KMS-11 (cell line): ENCODE measurements around the gene FOXC2.

Experiments
- H2AFZ ChIP-seq: fragments of 200-600 bp; sonication (generic); 2 replicates; pipeline ENCODE4 v1.6.1; 2016; ENCODE audit warnings: antibody characterized with exemption, mixed run types, low read depth
- H3K27ac ChIP-seq: fragments of 200-600 bp; sonication (generic); 2 replicates; pipeline ENCODE4 v1.6.1; 2016; ENCODE audit warnings: mild to moderate bottlenecking, mixed run types
- H3K27me3 ChIP-seq: fragments of 200-600 bp; sonication (generic); 2 replicates; pipeline ENCODE4 v1.6.1; 2017; ENCODE audit warnings: mild to moderate bottlenecking, low read depth, mixed run types, moderate library complexity; ENCODE audit not compliant: insufficient read depth
- H3K36me3 ChIP-seq: fragments of 200-600 bp; sonication (generic); 2 replicates; pipeline ENCODE4 v1.6.1; 2017; ENCODE audit warnings: mild to moderate bottlenecking, mixed run types; ENCODE audit not compliant: insufficient read depth
- H3K4me1 ChIP-seq: fragments of 200-600 bp; sonication (generic); 2 replicates; pipeline ENCODE4 v1.6.1; 2016; ENCODE audit warnings: mild to moderate bottlenecking, low read depth, mixed run types; ENCODE audit not compliant: poor library complexity, severe bottlenecking
- H3K4me2 ChIP-seq: fragments of 200-600 bp; sonication (generic); 2 replicates; pipeline ENCODE4 v1.7.0; 2016; ENCODE audit warnings: mild to moderate bottlenecking, mixed run types
- H3K4me3 ChIP-seq: fragments of 200-600 bp; sonication (generic); IDR thresholded peaks from 2 replicates; pipeline ENCODE4 v1.6.1; 2017; ENCODE audit warnings: low read depth, low read length, mixed read lengths; ENCODE audit not compliant: insufficient read depth
- H3K79me2 ChIP-seq: fragments of 200-600 bp; sonication (generic); 2 replicates; pipeline ENCODE4 v1.6.1; 2016; ENCODE audit warnings: low read depth, mixed run types; ENCODE audit not compliant: insufficient read depth
- H3K9ac ChIP-seq: fragments of 200-600 bp; sonication (generic); 2 replicates; pipeline ENCODE4 v1.6.1; 2016; ENCODE audit warnings: mild to moderate bottlenecking, mixed run types
- H4K20me1 ChIP-seq: fragments of 200-600 bp; sonication (generic); 2 replicates; pipeline ENCODE4 v1.6.1; 2016; ENCODE audit warnings: mild to moderate bottlenecking, mixed run types; ENCODE audit not compliant: insufficient read depth
- TF ChIP-seq, protein P1 (sequence below): fragments of 200-600 bp; sonication (generic); conservative IDR thresholded peaks from 2 replicates; pipeline ENCODE4 v1.6.1; 2017; ENCODE audit warnings: low read depth, mild to moderate bottlenecking, antibody characterized with exemption, low read length, moderate library complexity, mixed read lengths

Gene FOXC2

DNA sequence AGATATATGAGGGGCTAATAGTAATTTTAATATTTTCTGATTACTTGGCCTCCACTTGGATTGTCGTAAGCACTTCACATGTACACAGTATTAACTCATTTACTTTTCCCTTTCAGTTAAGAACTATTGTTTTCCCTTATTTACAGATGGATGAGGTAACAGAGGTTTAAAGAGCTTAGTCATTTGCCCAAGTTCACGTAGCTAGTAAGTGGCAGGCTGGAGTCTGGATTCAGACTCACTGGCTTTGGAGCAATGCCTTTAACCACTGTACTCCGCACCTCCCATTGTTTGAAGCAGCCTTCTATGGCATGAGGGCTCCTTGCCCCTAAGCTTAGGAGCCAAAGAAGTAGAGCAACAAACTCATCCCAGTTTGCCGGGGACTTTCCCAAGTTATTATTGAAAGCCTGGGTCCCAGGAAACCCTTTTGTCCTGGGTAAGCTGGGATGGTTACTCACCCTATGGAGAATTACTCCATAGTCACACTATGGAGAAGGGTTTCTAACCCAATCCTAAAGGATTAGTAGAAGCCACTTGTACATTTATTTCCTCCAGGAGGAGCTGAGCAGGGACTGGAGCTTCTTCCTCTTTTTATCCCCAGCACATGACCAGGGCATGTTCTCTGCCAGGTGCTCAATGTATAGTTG lies 24.0 kb downstream of the FOXC2 start:
- Histone ChIP-seq H3K36me3 (no peaks in the 10 kb centered on the region), H3K4me3 (no peak overlapping the region), H4K20me1 (no peaks in the 10 kb centered on the region), H3K4me2 (no peak overlapping the region), H3K27ac (no peak overlapping the region), H3K27me3 (peaks cover 30% of the 10 kb centered on the region), H3K79me2 (no peaks in the 10 kb centered on the region), H3K4me1 (no peaks in the 10 kb centered on the region), H3K9ac (no peak overlapping the region), H2AFZ (no peak overlapping the region)
- TF ChIP-seq, protein P1, sequence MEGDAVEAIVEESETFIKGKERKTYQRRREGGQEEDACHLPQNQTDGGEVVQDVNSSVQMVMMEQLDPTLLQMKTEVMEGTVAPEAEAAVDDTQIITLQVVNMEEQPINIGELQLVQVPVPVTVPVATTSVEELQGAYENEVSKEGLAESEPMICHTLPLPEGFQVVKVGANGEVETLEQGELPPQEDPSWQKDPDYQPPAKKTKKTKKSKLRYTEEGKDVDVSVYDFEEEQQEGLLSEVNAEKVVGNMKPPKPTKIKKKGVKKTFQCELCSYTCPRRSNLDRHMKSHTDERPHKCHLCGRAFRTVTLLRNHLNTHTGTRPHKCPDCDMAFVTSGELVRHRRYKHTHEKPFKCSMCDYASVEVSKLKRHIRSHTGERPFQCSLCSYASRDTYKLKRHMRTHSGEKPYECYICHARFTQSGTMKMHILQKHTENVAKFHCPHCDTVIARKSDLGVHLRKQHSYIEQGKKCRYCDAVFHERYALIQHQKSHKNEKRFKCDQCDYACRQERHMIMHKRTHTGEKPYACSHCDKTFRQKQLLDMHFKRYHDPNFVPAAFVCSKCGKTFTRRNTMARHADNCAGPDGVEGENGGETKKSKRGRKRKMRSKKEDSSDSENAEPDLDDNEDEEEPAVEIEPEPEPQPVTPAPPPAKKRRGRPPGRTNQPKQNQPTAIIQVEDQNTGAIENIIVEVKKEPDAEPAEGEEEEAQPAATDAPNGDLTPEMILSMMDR = no peak

DNA sequence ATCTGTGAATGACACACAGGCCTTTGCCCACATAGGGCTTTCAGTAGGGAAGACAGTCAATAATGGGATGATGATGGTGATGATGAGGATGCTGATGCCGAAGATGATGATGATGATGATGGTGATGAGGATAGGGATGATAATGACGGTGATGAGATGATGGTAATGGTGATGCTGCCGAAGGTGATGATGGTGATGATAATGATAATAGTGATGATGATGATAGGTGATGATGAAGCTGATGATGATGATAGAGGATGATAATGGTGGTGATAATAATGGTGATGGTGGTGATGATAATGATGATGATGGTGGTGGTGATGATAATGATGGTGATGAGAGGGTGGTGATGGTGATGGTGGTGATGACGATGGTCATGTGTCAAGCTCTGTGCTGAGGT lies 24.6 kb downstream of the FOXC2 start:
- Histone ChIP-seq H4K20me1 (no peaks in the 10 kb centered on the region), H3K27ac (no peak overlapping the region), H3K27me3 (peaks cover 32% of the 10 kb centered on the region), H3K4me3 (no peak overlapping the region), H3K79me2 (no peaks in the 10 kb centered on the region), H3K9ac (no peak overlapping the region), H3K36me3 (no peaks in the 10 kb centered on the region), H3K4me1 (no peaks in the 10 kb centered on the region), H2AFZ (no peak overlapping the region), H3K4me2 (no peak overlapping the region)
- TF ChIP-seq, protein P1 = no peak

DNA sequence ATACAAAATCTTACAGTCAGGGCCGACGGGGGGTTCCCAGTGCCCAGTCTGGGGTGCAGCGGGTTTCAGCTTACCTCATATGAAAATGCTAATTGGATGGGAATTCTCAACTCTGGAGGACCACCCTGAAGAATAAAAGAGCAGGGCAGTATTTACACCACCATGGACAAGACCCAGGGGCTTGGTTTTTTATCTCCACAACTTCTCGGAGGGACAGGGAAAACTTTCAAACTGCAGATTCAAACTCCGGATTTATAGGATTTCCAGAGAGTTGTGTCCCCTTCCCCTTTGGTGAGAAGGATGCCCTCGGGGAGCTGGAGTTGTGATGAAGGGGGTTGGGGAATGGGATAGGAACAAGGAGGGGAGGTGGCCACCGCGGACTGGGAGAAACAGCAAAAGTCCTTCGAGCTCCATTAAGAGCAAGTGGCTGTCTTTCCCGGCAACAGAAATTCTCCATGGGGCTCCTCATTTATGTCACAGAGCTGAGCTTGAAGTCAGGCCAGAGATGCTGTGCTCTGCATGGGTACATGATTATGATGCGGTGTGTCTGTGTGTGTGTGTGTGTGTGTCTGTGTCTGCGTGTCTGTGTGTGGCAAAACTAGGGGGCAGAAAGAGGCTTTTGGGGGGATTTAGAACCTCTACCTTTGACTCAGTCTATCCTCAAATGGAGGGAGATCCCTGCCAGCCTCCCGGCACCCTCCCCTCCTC lies 27.4 kb downstream of the FOXC2 start:
- Histone ChIP-seq H3K27ac (no peak overlapping the region), H3K9ac (no peak overlapping the region), H2AFZ (no peak overlapping the region), H3K36me3 (no peaks in the 10 kb centered on the region), H4K20me1 (no peaks in the 10 kb centered on the region), H3K4me3 (no peak overlapping the region), H3K4me1 (no peaks in the 10 kb centered on the region), H3K4me2 (no peak overlapping the region), H3K79me2 (no peaks in the 10 kb centered on the region), H3K27me3 (peaks cover 32% of the 10 kb centered on the region)
- TF ChIP-seq, protein P1 = no peak

DNA sequence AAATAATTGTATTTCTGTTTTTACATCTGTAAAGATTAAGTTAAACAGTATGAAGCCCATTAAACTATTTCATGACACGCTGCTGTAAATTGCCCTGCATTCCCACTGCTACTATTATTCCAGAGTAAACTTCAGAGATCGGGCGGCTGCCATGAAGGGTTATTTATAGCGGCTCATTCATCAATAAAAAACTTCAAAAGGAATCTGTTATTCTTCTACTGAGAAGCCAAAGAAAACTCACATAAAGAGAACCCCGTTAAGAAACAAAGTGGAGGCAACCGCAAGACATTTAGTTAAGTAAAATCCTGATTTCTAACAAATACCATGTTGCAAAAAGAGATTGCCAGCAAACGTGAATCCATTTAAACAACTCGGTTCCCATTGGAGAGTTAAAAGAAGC lies 28.1 kb downstream of the FOXC2 start:
- TF ChIP-seq, protein P1 = no peak
- no peaks in the 10 kb centered on the region for H4K20me1 ChIP-seq

More for the DNA sequence above, 28.1 kb downstream of the FOXC2 start:
- Histone ChIP-seq H3K4me2 (no peak overlapping the region), H2AFZ (no peak overlapping the region), H3K4me1 (no peaks in the 10 kb centered on the region), H3K27me3 (peaks cover 32% of the 10 kb centered on the region), H3K27ac (no peak overlapping the region), H3K79me2 (no peaks in the 10 kb centered on the region), H3K36me3 (no peaks in the 10 kb centered on the region), H3K4me3 (no peak overlapping the region), H3K9ac (no peak overlapping the region)
